Endothelial cell of umbilical vein (primary cell): ENCODE measurements around the gene KLHL35. TPM values are rescaled to one million over a fixed set of nuclear protein-coding genes. Genes with fewer than 3 reads are reported as not detected.
A peak's percentile ranks its signal among the peaks of the same experiment; 100 is the strongest.

Experiments
- BruUV-seq: library from RNA; stranded (reverse); fragments of 400-500 nt; replicated peaks from 2 replicates; lab custom pipeline; 2021; lab: Mats Ljungman, UMichigan
- CTCF ChIA-PET: fragments of 300-600, 350-600 bp; sonication (Branson Sonifier 250); formaldehyde crosslinking; loops from one replicate; lab custom pipeline; 2021; ENCODE audit warnings: antibody characterized with exemption, inconsistent platforms; lab: Charles Lee
- POLR2A ChIA-PET: fragments of 300-600, 350-600 bp; sonication (Branson Sonifier 250); formaldehyde crosslinking; loops from one replicate; lab custom pipeline; 2021; ENCODE audit warnings: antibody characterized with exemption, inconsistent platforms; lab: Charles Lee
- DNase-seq: peaks from one replicate; pipeline ENCODE4 v3.0.0-alpha.2; 2011; ENCODE audit warnings: low read depth, low spot score
- FAIRE-seq: peaks from 2 replicates; lab custom pipeline; 2011; peaks lifted over from hg19 to GRCh38; lab: Jason Lieb, UNC
- H2AFZ ChIP-seq: 2 replicates; pipeline ENCODE4 v1.6.0; 2012; ENCODE audit warnings: low read depth, low read length, control low read depth, inconsistent platforms
- H3K27ac ChIP-seq: 2 replicates; pipeline ENCODE4 v1.5.1; 2011; ENCODE audit warnings: low read depth, mild to moderate bottlenecking, control low read depth, low read length, moderate library complexity; ENCODE audit not compliant: insufficient read depth
- H3K27me3 ChIP-seq, 2 experiments: 2 replicates each; pipeline versions ENCODE4 v1.6.0 to v1.6.1; 2011; ENCODE audit warnings: low read length in 2 of 2, mixed read lengths in 1 of 2; ENCODE audit not compliant: control insufficient read depth in 2 of 2, insufficient read depth in 2 of 2
- H3K36me3 ChIP-seq, 2 experiments: 2 replicates in 1 of 2; 3 replicates in 1 of 2; pipeline ENCODE4 v1.5.1; 2011; ENCODE audit warnings: low read length in 2 of 2, mild to moderate bottlenecking in 1 of 2, moderate library complexity in 1 of 2; ENCODE audit not compliant: control insufficient read depth in 2 of 2, insufficient read depth in 2 of 2; ENCODE audit errors: extremely low read depth in 1 of 2
- H3K4me1 ChIP-seq: 3 replicates; pipeline ENCODE4 v1.5.1; 2011; ENCODE audit warnings: mild to moderate bottlenecking, low read length; ENCODE audit not compliant: control insufficient read depth, insufficient read depth; ENCODE audit errors: extremely low read depth
- H3K4me2 ChIP-seq: 2 replicates; pipeline ENCODE4 v1.6.1; 2011; ENCODE audit warnings: low read length, control low read depth, mixed read lengths; ENCODE audit not compliant: insufficient read depth
- H3K4me3 ChIP-seq, 3 experiments: fragments of 200-600 bp in 1 of 3; sonication (generic), shearing (Covaris generic) in 1 of 3; replicated peaks in 1 of 3; 2 replicates each; pipeline ENCODE4 v1.5.1; 2011 to 2016; ENCODE audit warnings: control low read depth in 3 of 3, low read length in 3 of 3, mild to moderate bottlenecking in 2 of 3, inconsistent platforms in 1 of 3, low read depth in 1 of 3, moderate library complexity in 1 of 3; ENCODE audit not compliant: insufficient read depth in 1 of 3
- H3K79me2 ChIP-seq: 2 replicates; pipeline ENCODE4 v1.6.0; 2012; ENCODE audit warnings: low read length, inconsistent platforms; ENCODE audit not compliant: control insufficient read depth, insufficient read depth
- H3K9ac ChIP-seq: replicated peaks from 2 replicates; pipeline ENCODE3; 2011; ENCODE audit warnings: low read length, control low read depth; ENCODE audit not compliant: insufficient read depth; ENCODE audit errors: extremely low read depth
- H3K9me1 ChIP-seq: replicated peaks from 3 replicates; pipeline ENCODE4 v1.6.0; 2011; ENCODE audit warnings: mild to moderate bottlenecking, low read length; ENCODE audit not compliant: control insufficient read depth, insufficient read depth; ENCODE audit errors: extremely low read depth
- H3K9me3 ChIP-seq: replicated peaks from 2 replicates; pipeline ENCODE4 v1.5.1; 2012; ENCODE audit warnings: low read length, inconsistent platforms; ENCODE audit not compliant: control insufficient read depth, insufficient read depth
- H4K20me1 ChIP-seq: replicated peaks from 2 replicates; pipeline ENCODE3; 2011; ENCODE audit warnings: mild to moderate bottlenecking, low read length; ENCODE audit not compliant: control insufficient read depth, insufficient read depth; ENCODE audit errors: extremely low read depth
- CTCF ChIP-seq, 2 donors: IDR thresholded peaks; 1 replicate in 1 of 2; 2 replicates in 1 of 2; pipeline ENCODE4 v1.5.1; 2011; ENCODE audit warnings: low read length in 2 of 2, mild to moderate bottlenecking in 2 of 2, moderate library complexity in 2 of 2, control low read depth in 1 of 2, inconsistent platforms in 1 of 2, low read depth in 1 of 2; ENCODE audit not compliant: insufficient read depth in 1 of 2; ENCODE audit errors: extremely low read depth in 1 of 2
- EZH2 ChIP-seq: IDR thresholded peaks from 2 replicates; pipeline ENCODE4 v1.6.1; 2012; ENCODE audit warnings: borderline replicate concordance, low read depth, mild to moderate bottlenecking, moderate library complexity, low read length, inconsistent platforms; ENCODE audit not compliant: severe bottlenecking
- FOS ChIP-seq: IDR thresholded peaks from 2 replicates; pipeline ENCODE4 v1.6.1; 2011; ENCODE audit warnings: mild to moderate bottlenecking, low read length, moderate library complexity, borderline replicate concordance; ENCODE audit not compliant: insufficient read depth
- GATA2 ChIP-seq: IDR thresholded peaks from 2 replicates; pipeline ENCODE4 v1.7.0; 2011; ENCODE audit warnings: low read depth, mild to moderate bottlenecking, moderate library complexity, mixed read lengths, low read length; ENCODE audit not compliant: insufficient read length, insufficient read depth
- JUN ChIP-seq: IDR thresholded peaks from 2 replicates; pipeline ENCODE4 v1.6.1; 2011; ENCODE audit warnings: borderline replicate concordance, low read depth; ENCODE audit not compliant: insufficient read length, insufficient read depth
- MAX ChIP-seq: IDR thresholded peaks from 2 replicates; pipeline ENCODE4 v1.6.1; 2011; ENCODE audit not compliant: insufficient read depth, insufficient read length
- MYC ChIP-seq: IDR thresholded peaks from one replicate; pipeline ENCODE4 v1.6.1; 2011; ENCODE audit warnings: mild to moderate bottlenecking, low read depth, low read length
- POLR2A ChIP-seq: IDR thresholded peaks from 2 replicates; pipeline ENCODE4 v1.6.1; 2012; ENCODE audit warnings: low read depth, mild to moderate bottlenecking, control low read depth, low read length
- POLR2AphosphoS5 ChIP-seq: IDR thresholded peaks from 2 replicates; pipeline ENCODE4 v1.6.1; 2012; ENCODE audit warnings: low read depth, mild to moderate bottlenecking, control low read depth, low read length, moderate library complexity; ENCODE audit not compliant: insufficient read depth
- dilution Hi-C: fragments of 300-500 bp; cut with MboI; formaldehyde crosslinking; loops from one replicate; pipeline ENCODE4 v1.15.0; 2019; ENCODE audit warnings: low sequenced_read_pairs; ENCODE audit not compliant: extremely low pct_ligation_motif_present
- intact Hi-C: fragments of 100-400 bp; cut with micrococcal nuclease; formaldehyde crosslinking; loops from one replicate; pipeline ENCODE4 v1.10.0; 2022
- polyA plus RNA-seq, 4 experiments: library from polyadenylated mRNA; depleted of rRNA in 3 of 4; stranded (reverse) in 3 of 4; unstranded in 1 of 4; fragments of >200 nt; gene quantifications; 2 replicates each; pipeline versions ENCODE4 v1.2.1 to v1.2.3, GENCODE V29; 2011 to 2012; ENCODE audit warnings: missing spikeins in 1 of 4
- total RNA-seq: library from RNA; stranded (reverse); gene quantifications from 2 replicates; pipeline ENCODE4 v1.2.3, GENCODE V29; 2021

KLHL35 gene
- total and polyA plus RNA-seq, 2 donors (not counting 3 experiments of a cell fraction or from before 2014, with no cell fraction given): 0.97 to 2.3 TPM

GRCh38 chr11:75403983-75404658 is 28.9 kb downstream of the KLHL35 start:
- H3K4me3 ChIP-seq: no peak overlapping the region
- H3K9ac ChIP-seq: no peak overlapping the region
- no peak overlapping the region for H3K4me2 ChIP-seq
- ChIA-PET POLR2A (no interaction called here), CTCF (interaction anchor here (2.1 kb wide), 1 partner anchor 16 kb away, joined by 8 read pairs; no protein-coding TSS in a partner anchor)
- H3K36me3 ChIP-seq: peaks cover 36 to 45% of the 10 kb centered on the region in 2 experiments
- TF ChIP-seq FOS (no peak), MYC (no peak), EZH2 (no peak)
- H4K20me1 ChIP-seq: peaks cover 9% of the 10 kb centered on the region
- no peaks in the 10 kb centered on the region for H3K9me1 ChIP-seq
- DNase-seq (no peak), FAIRE-seq (no peak)
- no peak overlapping the region for H3K27ac ChIP-seq
- no peaks in the 10 kb centered on the region for H3K27me3 ChIP-seq
- H3K4me1 ChIP-seq: peaks cover 59% of the 10 kb centered on the region
- intact Hi-C loops: no loop called here
- dilution Hi-C loops: no loop called here
- no peaks in the 10 kb centered on the region for H3K9me3 ChIP-seq
- H3K79me2 ChIP-seq: peaks cover 82% of the 10 kb centered on the region
- no TSS peak for BruUV-seq
- H2AFZ ChIP-seq: no peak overlapping the region

GRCh38 chr11:75403037-75403436 is 30.0 kb downstream of the KLHL35 start:
- Histone ChIP-seq H3K9me1 (no peaks in the 10 kb centered on the region), H3K9ac (peak overlapping the region; percentile 5), H2AFZ (no peak overlapping the region), H3K27ac (peak overlapping the region; percentile 13), H3K4me1 (peaks cover 62% of the 10 kb centered on the region), H3K4me2 (peak overlapping the region; percentile 74), H3K9me3 (no peaks in the 10 kb centered on the region), H3K36me3 (peaks cover 36 to 44% of the 10 kb centered on the region in 2 experiments), H3K79me2 (peaks cover 77% of the 10 kb centered on the region), H3K27me3 (no peaks in the 10 kb centered on the region), H3K4me3 (peak overlapping the region in 1 of 3 experiments; percentile 2), H4K20me1 (peaks cover 9% of the 10 kb centered on the region)
- ChIA-PET POLR2A (no interaction called here), CTCF (interaction anchor here (0.6 to 2.1 kb wide), 2 partner anchors 15 to 123 kb away, joined by 3 to 8 read pairs; no protein-coding TSS in a partner anchor)
- intact Hi-C loops (no loop called here), dilution Hi-C loops (no loop called here)
- FAIRE-seq (no peak), DNase-seq (peak; percentile 35)
- TF ChIP-seq FOS: peak; percentile 25
- no peak for TF ChIP-seq POLR2AphosphoS5
- peak; percentile 59 for TF ChIP-seq POLR2A
- TF ChIP-seq MAX: no peak
- no peak for TF ChIP-seq MYC
- TF ChIP-seq GATA2: no peak
- no peak for TF ChIP-seq EZH2
- no peak for TF ChIP-seq CTCF (IDR thresholded peaks at IDR 0.05; ENCODE audit: extremely low read depth in 1 of 2, insufficient read depth in 1 of 2, low read depth in 1 of 2, low read length in 2 of 2)
- TF ChIP-seq JUN: no peak
- no TSS peak for BruUV-seq
